ENCODE data around the gene PNPLA7. TPM values are rescaled to one million over a fixed set of nuclear protein-coding genes. Genes with fewer than 3 reads are reported as not detected.
"Not testable (repeated sequence)": the region's sequence is repeated elsewhere in the genome, so short reads cannot be mapped to it uniquely, and the experiment has no call there.

The PNPLA7 gene
- total and polyA plus RNA-seq, 3 experiments from 2014 or later, result 0.79 to 2.4 (median 2.0) TPM

DNA sequence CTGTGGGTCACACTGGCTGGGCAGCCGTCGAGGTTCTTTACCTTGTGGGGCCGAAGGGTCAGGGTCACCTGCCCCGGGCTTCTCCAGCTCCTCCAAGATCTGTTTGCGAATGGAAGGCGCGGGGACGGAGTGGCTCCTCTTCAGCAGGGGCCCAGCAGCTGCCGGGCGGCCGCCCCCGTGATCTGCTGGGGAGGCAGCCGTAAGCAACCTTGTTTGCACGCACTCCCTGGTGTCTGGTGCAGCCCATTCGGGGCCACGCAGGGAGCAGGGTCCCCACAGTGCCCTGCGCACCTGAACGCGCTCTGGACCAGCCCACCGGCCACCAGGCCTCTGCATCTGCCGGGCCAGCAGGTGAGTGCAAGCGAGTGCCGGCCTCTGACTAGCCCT lies 34.9 kb downstream of the PNPLA7 start:
- no peaks in the 10 kb centered on the region for H3K36me3 Mint-ChIP-seq
- no peaks in the 10 kb centered on the region for H3K27me3 Mint-ChIP-seq
- no peaks in the 10 kb centered on the region for H3K36me3 ChIP-seq (ENCODE audit: insufficient read depth, low read length)
- no peaks in the 10 kb centered on the region for H3K27me3 ChIP-seq (ENCODE audit: insufficient read depth, low read length, poor library complexity, severe bottlenecking)
- H3K27ac Mint-ChIP-seq, result no peak overlapping the region
- no peaks in the 10 kb centered on the region for H3K4me1 ChIP-seq (ENCODE audit: insufficient read depth, low read length)
- no peaks in the 10 kb centered on the region for H3K9me3 Mint-ChIP-seq
- POLR2A ChIA-PET, result no interaction called here
- no peaks in the 10 kb centered on the region for H3K9me3 ChIP-seq (ENCODE audit: low read length)
- CTCF ChIA-PET, result no interaction called here
- H3K27ac ChIP-seq (ENCODE audit: low read depth, low read length), result no peak overlapping the region
- H3K4me1 Mint-ChIP-seq, result peaks cover 0 to 5% (median 2%) of the 10 kb centered on the region in 3 donors
- no peak overlapping the region for H3K4me3 Mint-ChIP-seq
- no peak overlapping the region for H3K4me3 ChIP-seq (ENCODE audit: low read length)
- DNase-seq, result no peak

DNA sequence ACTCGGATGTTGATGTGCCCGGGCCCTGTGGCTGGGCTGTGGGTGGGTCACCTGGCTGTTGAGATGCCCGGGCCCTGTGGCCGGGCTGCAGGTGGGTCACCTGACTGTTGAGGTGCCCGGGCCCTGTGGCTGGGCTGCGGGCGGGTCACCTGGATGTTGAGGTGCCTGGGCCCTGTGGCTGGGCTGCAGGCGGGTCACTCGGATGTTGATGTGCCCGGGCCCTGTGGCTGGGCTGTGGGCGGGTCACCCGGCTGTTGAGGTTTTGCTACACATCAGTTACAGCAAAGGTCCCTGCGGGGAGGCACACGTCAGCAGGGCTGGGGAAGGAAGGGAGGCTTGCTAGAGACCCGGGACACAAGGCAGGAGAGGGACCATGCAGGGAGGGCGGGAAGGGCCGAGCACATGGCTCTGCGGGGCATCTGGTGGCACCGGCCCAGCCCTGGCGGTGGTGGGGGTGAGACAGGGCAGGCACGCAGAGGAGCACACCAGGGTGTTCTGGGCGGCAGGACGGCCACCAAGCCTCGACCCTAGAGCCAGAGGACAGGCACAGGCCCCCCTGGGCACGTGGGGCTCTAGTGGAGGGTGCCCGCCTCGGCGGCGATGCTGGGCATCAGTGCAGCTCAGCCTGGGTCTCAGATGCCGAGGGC lies 35.4 kb downstream of the PNPLA7 start:
- Histone ChIP-seq H3K4me1 (ENCODE audit: insufficient read depth, low read length) (no peaks in the 10 kb centered on the region), H3K9me3 (ENCODE audit: low read length) (no peaks in the 10 kb centered on the region), H3K36me3 (ENCODE audit: insufficient read depth, low read length) (no peaks in the 10 kb centered on the region), H3K27me3 (ENCODE audit: insufficient read depth, low read length, poor library complexity, severe bottlenecking) (no peaks in the 10 kb centered on the region), H3K27ac (ENCODE audit: low read depth, low read length) (no peak overlapping the region), H3K4me3 (ENCODE audit: low read length) (no peak overlapping the region)
- ChIA-PET POLR2A (no interaction called here), CTCF (no interaction called here)
- Mint-ChIP-seq H3K4me3 (no peak overlapping the region), H3K27me3 (no peaks in the 10 kb centered on the region), H3K27ac (no peak overlapping the region), H3K9me3 (no peaks in the 10 kb centered on the region), H3K36me3 (no peaks in the 10 kb centered on the region), H3K4me1 (peaks cover 0 to 5% (median 2%) of the 10 kb centered on the region in 3 donors)
- no peak for DNase-seq

DNA sequence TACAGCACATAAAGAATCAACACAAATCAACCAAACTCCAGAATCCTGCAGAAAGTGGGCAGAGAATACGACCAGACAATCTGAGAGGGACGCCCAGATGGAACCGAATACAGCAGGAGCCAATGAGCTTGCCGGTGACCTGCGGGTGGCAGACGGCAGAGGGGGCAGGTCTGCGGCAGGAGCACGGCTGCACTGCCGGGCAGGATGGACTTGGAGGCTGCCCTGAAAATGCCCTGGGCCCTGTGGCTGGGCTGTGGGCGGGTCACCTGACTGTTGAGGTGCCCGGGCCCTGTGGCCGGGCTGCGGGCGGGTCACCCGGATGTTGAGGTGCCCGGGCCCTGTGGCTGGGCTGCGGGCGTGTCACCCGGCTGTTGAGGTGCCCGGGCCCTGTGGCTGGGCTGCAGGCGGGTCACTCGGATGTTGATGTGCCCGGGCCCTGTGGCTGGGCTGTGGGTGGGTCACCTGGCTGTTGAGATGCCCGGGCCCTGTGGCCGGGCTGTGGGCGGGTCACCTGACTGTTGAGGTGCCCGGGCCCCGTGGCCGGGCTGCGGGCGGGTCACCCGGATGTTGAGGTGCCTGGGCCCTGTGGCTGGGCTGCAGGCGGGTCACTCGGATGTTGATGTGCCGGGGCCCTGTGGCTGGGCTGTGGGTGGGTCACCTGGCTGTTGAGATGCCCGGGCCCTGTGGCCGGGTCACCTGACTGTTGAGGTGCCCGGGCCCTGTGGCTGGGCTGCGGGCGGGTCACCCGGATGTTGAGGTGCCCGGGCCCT lies 36.2 kb downstream of the PNPLA7 start:
- DNase-seq; H3K27me3 ChIP-seq (ENCODE audit: insufficient read depth, low read length, poor library complexity, severe bottlenecking); CTCF ChIA-PET; POLR2A ChIA-PET; H3K27me3 Mint-ChIP-seq; H3K36me3 Mint-ChIP-seq; H3K4me3 Mint-ChIP-seq; H3K9me3 Mint-ChIP-seq; H3K4me1 ChIP-seq (ENCODE audit: insufficient read depth, low read length); H3K36me3 ChIP-seq (ENCODE audit: insufficient read depth, low read length); H3K9me3 ChIP-seq (ENCODE audit: low read length); H3K4me1 Mint-ChIP-seq; H3K27ac ChIP-seq (ENCODE audit: low read depth, low read length); H3K4me3 ChIP-seq (ENCODE audit: low read length): not testable (repeated sequence)
- H3K27ac Mint-ChIP-seq, result peak overlapping the region in 3 of 8 donors; percentile 43 to 69 (median 66)

GRCh38 chr9:137513136-137513535 lies 37.1 kb downstream of the PNPLA7 start:
- CTCF ChIA-PET; DNase-seq; H3K27ac Mint-ChIP-seq; H3K4me1 Mint-ChIP-seq; H3K27me3 Mint-ChIP-seq; H3K4me1 ChIP-seq (ENCODE audit: insufficient read depth, low read length); POLR2A ChIA-PET; H3K9me3 ChIP-seq (ENCODE audit: low read length); H3K4me3 Mint-ChIP-seq; H3K27me3 ChIP-seq (ENCODE audit: insufficient read depth, low read length, poor library complexity, severe bottlenecking); H3K27ac ChIP-seq (ENCODE audit: low read depth, low read length); H3K36me3 Mint-ChIP-seq; H3K9me3 Mint-ChIP-seq; H3K4me3 ChIP-seq (ENCODE audit: low read length); H3K36me3 ChIP-seq (ENCODE audit: insufficient read depth, low read length): not testable (repeated sequence)

DNA sequence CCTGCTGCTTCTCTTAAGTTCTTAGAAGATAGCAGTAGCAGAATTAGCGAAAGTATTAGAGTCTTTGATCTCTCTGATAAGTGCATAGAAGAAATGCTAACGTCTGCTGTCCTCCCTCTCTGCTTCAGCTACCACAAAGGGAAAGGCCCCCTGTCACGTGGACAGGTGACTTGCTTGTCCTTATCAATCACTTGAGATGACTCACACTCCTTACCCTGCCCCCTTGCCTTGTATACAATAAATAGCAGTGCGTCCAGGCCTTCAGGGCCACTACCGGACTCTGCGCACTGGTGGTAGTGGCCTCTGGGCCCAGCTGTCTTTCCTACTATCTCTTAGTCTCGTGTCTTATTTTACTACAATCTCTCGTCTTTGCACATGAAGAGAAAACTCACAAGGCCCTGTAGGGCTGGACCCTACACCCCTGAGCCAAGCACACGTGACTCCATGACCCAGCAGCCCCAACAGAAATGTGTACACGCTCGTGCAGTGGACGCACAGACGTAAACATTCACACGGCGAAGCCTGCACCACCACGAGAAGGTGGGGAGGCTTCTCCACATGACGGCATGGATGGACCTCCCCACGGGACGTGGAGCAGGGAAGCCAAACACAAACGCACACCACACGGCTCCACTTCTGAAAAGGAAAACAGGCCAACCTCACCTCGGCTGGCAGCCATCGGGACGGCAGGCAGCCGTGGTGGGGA lies 38.3 kb downstream of the PNPLA7 start:
- Mint-ChIP-seq H3K27me3 (no peaks in the 10 kb centered on the region), H3K4me1 (peaks cover 0 to 5% (median 2%) of the 10 kb centered on the region in 3 donors), H3K27ac (no peak overlapping the region), H3K36me3 (no peaks in the 10 kb centered on the region), H3K9me3 (no peaks in the 10 kb centered on the region), H3K4me3 (no peak overlapping the region)
- POLR2A ChIA-PET, result no interaction called here
- H3K27me3 ChIP-seq (ENCODE audit: insufficient read depth, low read length, poor library complexity, severe bottlenecking), result no peaks in the 10 kb centered on the region
- CTCF ChIA-PET, result no interaction called here
- no peaks in the 10 kb centered on the region for H3K4me1 ChIP-seq (ENCODE audit: insufficient read depth, low read length)
- no peak overlapping the region for H3K4me3 ChIP-seq (ENCODE audit: low read length)
- H3K36me3 ChIP-seq (ENCODE audit: insufficient read depth, low read length), result no peaks in the 10 kb centered on the region
- H3K9me3 ChIP-seq (ENCODE audit: low read length), result no peaks in the 10 kb centered on the region
- no peak for DNase-seq
- H3K27ac ChIP-seq (ENCODE audit: low read depth, low read length), result no peak overlapping the region

DNA sequence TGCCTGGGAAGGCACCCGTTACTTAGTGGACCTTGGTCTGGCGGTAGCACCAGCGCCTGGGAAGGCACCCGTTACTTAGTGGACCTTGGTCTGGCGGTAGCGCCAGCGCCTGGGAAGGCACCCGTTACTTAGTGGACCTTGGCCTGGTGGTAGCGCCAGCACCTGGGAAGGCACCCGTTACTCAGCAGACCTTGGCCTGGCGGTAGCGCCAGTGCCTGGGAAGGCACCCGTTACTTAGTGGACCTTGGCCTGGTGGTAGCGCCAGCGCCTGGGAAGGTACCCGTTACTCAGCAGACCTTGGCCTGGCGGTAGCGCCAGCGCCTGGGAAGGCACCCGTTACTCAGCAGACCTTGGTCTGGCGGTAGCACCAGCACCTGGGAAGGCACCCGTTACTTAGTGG lies 39.1 kb downstream of the PNPLA7 start:
- DNase-seq; H3K4me3 ChIP-seq (ENCODE audit: low read length); H3K4me1 ChIP-seq (ENCODE audit: insufficient read depth, low read length); H3K27ac Mint-ChIP-seq; H3K27ac ChIP-seq (ENCODE audit: low read depth, low read length); H3K9me3 Mint-ChIP-seq; H3K27me3 ChIP-seq (ENCODE audit: insufficient read depth, low read length, poor library complexity, severe bottlenecking); H3K4me1 Mint-ChIP-seq; CTCF ChIA-PET; H3K27me3 Mint-ChIP-seq; POLR2A ChIA-PET; H3K4me3 Mint-ChIP-seq; H3K36me3 Mint-ChIP-seq; H3K9me3 ChIP-seq (ENCODE audit: low read length); H3K36me3 ChIP-seq (ENCODE audit: insufficient read depth, low read length): not testable (repeated sequence)

- Mint-ChIP-seq H3K4me1 (peaks cover 0 to 5% (median 2%) of the 10 kb centered on the region in 3 donors), H3K9me3 (no peaks in the 10 kb centered on the region), H3K27me3 (no peaks in the 10 kb centered on the region), H3K4me3 (no peak overlapping the region), H3K27ac (peak overlapping the region in 1 of 8 donors; percentile 35), H3K36me3 (no peaks in the 10 kb centered on the region)
- CTCF ChIA-PET, result no interaction called here
- no peak overlapping the region for H3K27ac ChIP-seq (ENCODE audit: low read depth, low read length)
- no peak for DNase-seq
- H3K27me3 ChIP-seq (ENCODE audit: insufficient read depth, low read length, poor library complexity, severe bottlenecking), result no peaks in the 10 kb centered on the region
- H3K4me1 ChIP-seq (ENCODE audit: insufficient read depth, low read length), result no peaks in the 10 kb centered on the region
- H3K9me3 ChIP-seq (ENCODE audit: low read length), result no peaks in the 10 kb centered on the region
- H3K4me3 ChIP-seq (ENCODE audit: low read length), result no peak overlapping the region
- POLR2A ChIA-PET, result no interaction called here
- H3K36me3 ChIP-seq (ENCODE audit: insufficient read depth, low read length), result no peaks in the 10 kb centered on the region
Observed at GRCh38 chr9:137509198-137509597, 41.0 kb downstream of the PNPLA7 start.

GRCh38 chr9:137506702-137507171 lies 43.5 kb downstream of the PNPLA7 start:
- POLR2A ChIA-PET, result no interaction called here
- no peaks in the 10 kb centered on the region for H3K36me3 ChIP-seq (ENCODE audit: insufficient read depth, low read length)
- CTCF ChIA-PET, result no interaction called here
- no peak for DNase-seq
- H3K4me1 ChIP-seq (ENCODE audit: insufficient read depth, low read length), result no peaks in the 10 kb centered on the region
- H3K9me3 ChIP-seq (ENCODE audit: low read length), result no peaks in the 10 kb centered on the region
- Mint-ChIP-seq H3K27me3 (no peaks in the 10 kb centered on the region), H3K36me3 (no peaks in the 10 kb centered on the region), H3K4me3 (no peak overlapping the region), H3K27ac (no peak overlapping the region), H3K9me3 (peaks cover 0 to 5% (median under 1%) of the 10 kb centered on the region in 5 donors), H3K4me1 (no peaks in the 10 kb centered on the region)
- H3K27me3 ChIP-seq (ENCODE audit: insufficient read depth, low read length, poor library complexity, severe bottlenecking), result no peaks in the 10 kb centered on the region
- no peak overlapping the region for H3K27ac ChIP-seq (ENCODE audit: low read depth, low read length)
- H3K4me3 ChIP-seq (ENCODE audit: low read length), result no peak overlapping the region
